Measurements from ENCODE around the gene MOV10L1.

DNA sequence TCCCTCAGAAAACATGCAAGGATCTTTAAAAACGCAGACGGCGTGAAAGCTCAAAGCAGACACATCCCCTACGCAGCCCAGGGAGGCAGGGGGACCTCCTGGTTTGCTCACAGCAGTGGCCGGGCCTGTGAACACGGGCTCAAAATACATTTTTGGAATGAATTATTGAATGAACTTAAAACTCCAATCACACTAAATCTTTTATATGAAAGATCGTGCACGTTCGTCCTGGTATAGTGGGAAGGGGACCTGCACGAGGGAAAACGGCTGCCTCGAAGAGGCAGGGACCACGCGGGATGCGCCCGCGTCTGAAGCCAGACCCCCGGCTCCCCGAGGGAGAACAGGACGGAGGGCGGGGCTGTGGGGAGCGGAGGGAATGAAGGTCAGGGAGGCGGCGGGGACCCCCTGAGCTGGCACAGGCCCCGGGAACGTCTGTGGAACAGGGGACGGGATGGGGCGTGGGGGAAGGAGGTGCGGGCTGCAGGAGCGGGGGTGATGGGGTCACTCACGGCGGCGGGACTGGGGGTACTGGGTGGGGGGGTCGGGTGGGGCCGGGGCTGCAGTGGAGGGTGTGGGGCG is 79.5 kb downstream of the MOV10L1 start:
- TF ChIP-seq, protein P1, sequence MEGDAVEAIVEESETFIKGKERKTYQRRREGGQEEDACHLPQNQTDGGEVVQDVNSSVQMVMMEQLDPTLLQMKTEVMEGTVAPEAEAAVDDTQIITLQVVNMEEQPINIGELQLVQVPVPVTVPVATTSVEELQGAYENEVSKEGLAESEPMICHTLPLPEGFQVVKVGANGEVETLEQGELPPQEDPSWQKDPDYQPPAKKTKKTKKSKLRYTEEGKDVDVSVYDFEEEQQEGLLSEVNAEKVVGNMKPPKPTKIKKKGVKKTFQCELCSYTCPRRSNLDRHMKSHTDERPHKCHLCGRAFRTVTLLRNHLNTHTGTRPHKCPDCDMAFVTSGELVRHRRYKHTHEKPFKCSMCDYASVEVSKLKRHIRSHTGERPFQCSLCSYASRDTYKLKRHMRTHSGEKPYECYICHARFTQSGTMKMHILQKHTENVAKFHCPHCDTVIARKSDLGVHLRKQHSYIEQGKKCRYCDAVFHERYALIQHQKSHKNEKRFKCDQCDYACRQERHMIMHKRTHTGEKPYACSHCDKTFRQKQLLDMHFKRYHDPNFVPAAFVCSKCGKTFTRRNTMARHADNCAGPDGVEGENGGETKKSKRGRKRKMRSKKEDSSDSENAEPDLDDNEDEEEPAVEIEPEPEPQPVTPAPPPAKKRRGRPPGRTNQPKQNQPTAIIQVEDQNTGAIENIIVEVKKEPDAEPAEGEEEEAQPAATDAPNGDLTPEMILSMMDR (conservative IDR thresholded peaks at IDR 0.05; ENCODE audit: low read depth, low read length): no peak
- no peak for TF ChIP-seq EZH2 (IDR thresholded peaks at IDR 0.05; ENCODE audit: low read length, unreplicated experiment)
